IMR-90 (cell line): Measurements from ENCODE around the gene NCKAP5.

Experiments
- MAZ ChIP-seq: IDR thresholded peaks from 2 replicates; pipeline ENCODE4 v1.6.1; 2012; ENCODE audit warnings: low read depth, mild to moderate bottlenecking, low read length, improper control_type of control experiment, moderate library complexity, borderline replicate concordance
- MXI1 ChIP-seq: IDR thresholded peaks from 2 replicates; pipeline ENCODE4 v1.6.1; 2012; ENCODE audit warnings: low read depth, mild to moderate bottlenecking, low read length, moderate library complexity, borderline replicate concordance
- POLR2A ChIP-seq: IDR thresholded peaks from 2 replicates; pipeline ENCODE4 v1.6.1; 2012; ENCODE audit warnings: mild to moderate bottlenecking, low read depth, low read length
- RAD21 ChIP-seq: IDR thresholded peaks from 2 replicates; pipeline ENCODE4 v1.6.1; 2012; ENCODE audit warnings: low read length, improper control_type of control experiment
- RCOR1 ChIP-seq: IDR thresholded peaks from 2 replicates; pipeline ENCODE4 v1.6.1; 2012; ENCODE audit warnings: mild to moderate bottlenecking, low read length, improper control_type of control experiment; ENCODE audit not compliant: insufficient replicate concordance
- RFX5 ChIP-seq: IDR thresholded peaks from 2 replicates; pipeline ENCODE4 v1.8.0; 2012; ENCODE audit warnings: low read depth, mild to moderate bottlenecking, low read length, moderate library complexity
- SMC3 ChIP-seq: fragments of 150-350 bp; IDR thresholded peaks from 2 replicates; pipeline ENCODE4 v1.6.1; 2016; ENCODE audit warnings: low read depth, mild to moderate bottlenecking, antibody characterized with exemption, low read length, moderate library complexity
- TF ChIP-seq, protein P1 (sequence below): conservative IDR thresholded peaks from 2 replicates; pipeline ENCODE4 v1.5.1; 2012; ENCODE audit warnings: mild to moderate bottlenecking, low read depth, low read length, improper control_type of control experiment
- TF ChIP-seq, protein P2 (sequence below): fragments of 150-350 bp; IDR thresholded peaks from 2 replicates; pipeline ENCODE4 v1.6.1; 2017; ENCODE audit warnings: mild to moderate bottlenecking, antibody characterized with exemption, low read length, low read depth

DNA sequence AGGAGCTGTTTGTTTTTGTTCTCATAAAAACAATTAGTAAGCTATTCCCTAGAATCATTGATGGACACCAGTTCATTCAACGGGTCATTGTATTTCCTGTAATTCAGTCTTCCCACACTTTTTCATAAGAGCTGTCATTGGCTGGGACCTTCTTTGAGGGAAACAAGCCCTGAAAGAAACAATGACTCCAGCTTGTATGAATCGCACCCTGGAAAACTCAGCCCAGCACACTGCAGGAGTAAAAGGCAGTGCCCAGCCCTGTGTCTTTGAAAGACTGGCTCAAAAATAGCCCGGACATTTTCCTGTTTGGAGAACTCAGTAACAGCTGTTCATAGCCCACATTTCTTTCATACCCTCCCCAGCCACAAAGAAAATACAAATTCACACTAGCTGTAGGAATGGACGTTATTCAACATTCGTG is 81.5 kb downstream of the NCKAP5 start:
- TF ChIP-seq, protein P1, sequence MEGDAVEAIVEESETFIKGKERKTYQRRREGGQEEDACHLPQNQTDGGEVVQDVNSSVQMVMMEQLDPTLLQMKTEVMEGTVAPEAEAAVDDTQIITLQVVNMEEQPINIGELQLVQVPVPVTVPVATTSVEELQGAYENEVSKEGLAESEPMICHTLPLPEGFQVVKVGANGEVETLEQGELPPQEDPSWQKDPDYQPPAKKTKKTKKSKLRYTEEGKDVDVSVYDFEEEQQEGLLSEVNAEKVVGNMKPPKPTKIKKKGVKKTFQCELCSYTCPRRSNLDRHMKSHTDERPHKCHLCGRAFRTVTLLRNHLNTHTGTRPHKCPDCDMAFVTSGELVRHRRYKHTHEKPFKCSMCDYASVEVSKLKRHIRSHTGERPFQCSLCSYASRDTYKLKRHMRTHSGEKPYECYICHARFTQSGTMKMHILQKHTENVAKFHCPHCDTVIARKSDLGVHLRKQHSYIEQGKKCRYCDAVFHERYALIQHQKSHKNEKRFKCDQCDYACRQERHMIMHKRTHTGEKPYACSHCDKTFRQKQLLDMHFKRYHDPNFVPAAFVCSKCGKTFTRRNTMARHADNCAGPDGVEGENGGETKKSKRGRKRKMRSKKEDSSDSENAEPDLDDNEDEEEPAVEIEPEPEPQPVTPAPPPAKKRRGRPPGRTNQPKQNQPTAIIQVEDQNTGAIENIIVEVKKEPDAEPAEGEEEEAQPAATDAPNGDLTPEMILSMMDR: no peak
- TF ChIP-seq POLR2A: no peak
- TF ChIP-seq MAZ: no peak
- no peak for TF ChIP-seq RAD21
- TF ChIP-seq RFX5: no peak
- TF ChIP-seq, protein P2, sequence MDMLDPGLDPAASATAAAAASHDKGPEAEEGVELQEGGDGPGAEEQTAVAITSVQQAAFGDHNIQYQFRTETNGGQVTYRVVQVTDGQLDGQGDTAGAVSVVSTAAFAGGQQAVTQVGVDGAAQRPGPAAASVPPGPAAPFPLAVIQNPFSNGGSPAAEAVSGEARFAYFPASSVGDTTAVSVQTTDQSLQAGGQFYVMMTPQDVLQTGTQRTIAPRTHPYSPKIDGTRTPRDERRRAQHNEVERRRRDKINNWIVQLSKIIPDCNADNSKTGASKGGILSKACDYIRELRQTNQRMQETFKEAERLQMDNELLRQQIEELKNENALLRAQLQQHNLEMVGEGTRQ: no peak
- TF ChIP-seq SMC3: no peak
- no peak for TF ChIP-seq MXI1
- TF ChIP-seq RCOR1: no peak
